Measurements from ENCODE around the gene RBMX2.
"Not testable (repeated sequence)": the region's sequence is repeated elsewhere in the genome, so short reads cannot be mapped to it uniquely, and the experiment has no call there.

The RBMX2 gene, protein sequence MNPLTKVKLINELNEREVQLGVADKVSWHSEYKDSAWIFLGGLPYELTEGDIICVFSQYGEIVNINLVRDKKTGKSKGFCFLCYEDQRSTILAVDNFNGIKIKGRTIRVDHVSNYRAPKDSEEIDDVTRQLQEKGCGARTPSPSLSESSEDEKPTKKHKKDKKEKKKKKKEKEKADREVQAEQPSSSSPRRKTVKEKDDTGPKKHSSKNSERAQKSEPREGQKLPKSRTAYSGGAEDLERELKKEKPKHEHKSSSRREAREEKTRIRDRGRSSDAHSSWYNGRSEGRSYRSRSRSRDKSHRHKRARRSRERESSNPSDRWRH

GRCh38 chrX:130401415-130402207, at the start of gene RBMX2:
Gene RBMX2, plus strand, starts transcription at chrX:130401987. Its CDS starts 46 bp downstream, at chrX:130402033.
- peak; percentile 76 to 81 for DNase-seq

DNA sequence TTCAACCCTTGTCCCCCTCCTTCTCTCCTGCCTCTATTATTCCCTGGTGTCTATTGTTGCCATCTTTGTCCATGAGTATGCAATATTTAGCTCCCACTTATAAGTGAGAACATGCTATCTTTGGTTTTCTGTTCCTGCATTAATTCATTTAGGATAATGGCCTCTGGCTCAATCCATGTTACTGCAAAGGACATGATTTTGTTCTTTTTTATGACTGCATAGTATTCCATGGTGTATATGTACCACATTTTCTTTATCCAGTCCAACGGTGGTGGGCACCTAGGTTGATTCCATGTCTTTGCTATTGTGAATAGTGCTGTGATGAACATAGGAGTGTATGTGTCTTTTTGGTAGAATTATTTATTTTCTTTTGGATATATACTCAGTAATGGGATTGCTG, 49.7 kb upstream of the RBMX2 start:
- DNase-seq, result not testable (repeated sequence)

- DNase-seq, result no peak
These were observed 25.7 kb upstream of the RBMX2 start for GRCh38 chrX:130376077-130376476.

DNA sequence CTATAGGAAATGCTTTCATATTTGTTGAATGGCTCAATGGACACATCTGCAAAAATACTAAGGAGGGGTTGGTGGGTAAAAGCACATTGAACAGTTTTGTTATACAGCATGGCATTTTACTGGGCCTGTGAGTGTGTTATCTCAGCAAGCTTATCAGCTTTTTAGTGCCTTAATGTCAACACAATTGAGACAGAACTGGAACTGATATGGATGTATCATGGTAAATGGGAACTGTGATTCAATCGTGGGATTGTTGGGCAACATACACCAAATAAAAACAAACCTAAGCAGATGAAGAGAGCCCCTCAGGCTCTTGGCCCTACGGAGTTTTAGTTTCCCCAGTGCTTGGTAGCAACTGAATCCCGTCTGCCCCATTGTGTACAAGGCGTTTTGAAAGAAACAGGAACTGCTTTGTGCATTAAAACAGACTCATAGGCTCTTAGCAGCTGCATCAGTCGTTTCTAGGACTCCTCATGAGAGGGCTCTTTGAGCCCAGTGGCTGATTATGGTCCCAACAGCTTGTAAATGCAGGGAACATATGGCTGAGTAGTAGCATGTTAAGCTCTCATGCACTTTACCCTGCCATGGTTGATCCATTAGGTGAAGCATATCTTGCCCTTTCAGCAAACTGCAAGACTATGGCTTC, 23.6 kb upstream of the RBMX2 start:
- no peak for DNase-seq

DNA sequence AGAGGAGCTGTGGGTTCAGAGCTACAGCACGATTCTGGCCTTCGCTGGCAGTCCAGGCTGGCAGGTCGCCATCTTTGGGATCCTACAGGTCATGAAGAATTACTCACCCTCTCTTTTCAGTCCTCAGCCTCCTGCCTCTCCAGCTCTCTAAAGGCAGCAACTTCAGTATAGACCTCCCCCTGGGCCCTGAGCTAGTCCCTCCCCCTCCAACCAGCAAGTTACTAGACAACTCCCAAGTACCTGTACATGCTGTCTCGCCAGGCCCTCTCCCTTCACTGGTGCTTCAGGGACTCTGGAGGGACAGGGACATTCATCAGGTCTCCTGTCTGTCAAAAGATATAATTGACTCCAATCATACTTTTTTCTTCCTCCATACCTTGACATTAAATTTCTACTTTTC, 16.3 kb upstream of the RBMX2 start, which contains the start of gene GPR119:
TSS of gene GPR119 (minus strand) at position 155 of the 400 bp plus-strand sequence. CDS start 227 bp downstream, outside the sequence.
- no peak for DNase-seq

DNA sequence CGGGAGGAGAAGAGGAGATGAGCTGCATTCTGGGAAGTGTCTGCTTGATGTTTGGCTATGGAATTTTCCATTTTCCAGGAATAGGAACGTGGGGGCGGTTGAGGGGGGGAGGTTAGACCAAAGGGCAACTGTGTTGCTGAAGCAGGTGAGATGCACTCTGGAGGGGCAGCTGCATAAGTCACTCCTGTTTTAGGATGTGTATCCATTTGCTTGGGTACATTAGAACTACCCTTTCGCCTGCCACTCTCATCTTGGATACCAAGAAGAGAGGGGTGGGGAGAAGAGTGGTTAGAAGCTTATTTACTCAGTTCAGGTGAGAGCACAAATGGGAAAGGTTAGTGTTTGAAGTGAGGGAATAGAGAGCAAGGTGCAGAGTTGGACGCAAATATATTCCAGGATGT, 15.4 kb upstream of the RBMX2 start:
- DNase-seq, result no peak

DNA sequence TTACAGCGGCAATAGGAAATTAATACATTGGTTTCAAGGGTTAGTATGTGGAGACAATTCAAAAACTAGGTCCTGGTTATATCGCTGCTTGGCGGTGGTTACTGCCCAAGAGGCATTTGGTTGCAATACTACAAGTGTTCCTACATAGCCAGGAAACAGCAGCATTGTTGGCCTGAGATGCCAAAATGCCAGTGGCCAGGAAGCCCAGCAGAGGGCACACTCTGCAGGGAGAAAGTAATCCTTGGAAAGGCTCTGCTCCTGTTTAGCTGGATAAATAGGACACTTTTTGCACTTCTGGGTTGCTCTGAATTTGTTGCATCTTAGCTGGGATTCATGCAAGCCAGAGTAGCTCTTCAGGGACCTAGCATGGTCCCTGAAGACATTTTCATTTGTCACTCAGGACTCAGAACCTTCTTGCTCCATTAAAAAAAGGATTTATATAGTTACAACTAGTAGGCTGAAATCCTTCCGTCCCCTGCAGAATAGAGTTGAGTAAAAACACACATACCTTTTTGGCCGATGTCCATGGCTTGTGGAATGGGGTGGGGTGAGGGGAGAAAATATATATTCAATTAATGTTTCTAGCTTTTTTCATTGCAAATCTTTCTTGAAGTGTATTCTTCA, 8.2 kb upstream of the RBMX2 start:
- no peak for DNase-seq

DNA sequence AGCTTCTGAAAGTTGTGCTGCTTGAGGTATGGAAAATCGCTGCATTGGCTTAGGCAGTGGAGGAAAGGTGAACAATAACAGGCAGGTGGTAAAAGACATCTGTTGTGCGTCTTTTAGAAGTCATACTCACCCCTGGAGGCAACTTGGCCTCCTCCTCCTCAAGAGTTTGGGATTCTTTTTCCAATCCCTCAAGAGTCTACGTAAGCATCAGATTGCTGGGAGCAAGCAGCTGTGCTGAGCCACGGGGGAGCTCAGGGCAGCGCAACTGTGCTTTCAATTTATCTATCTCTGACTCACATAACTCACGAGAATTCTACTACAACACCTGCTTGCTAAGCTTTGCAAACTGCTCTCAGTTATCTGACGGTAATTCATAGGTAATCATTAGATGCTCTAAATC, 6.4 kb upstream of the RBMX2 start:
- DNase-seq, result no peak

- DNase-seq, result no peak
These were observed 459 bp downstream of the RBMX2 start for GRCh38 chrX:130402208-130402684.

DNA sequence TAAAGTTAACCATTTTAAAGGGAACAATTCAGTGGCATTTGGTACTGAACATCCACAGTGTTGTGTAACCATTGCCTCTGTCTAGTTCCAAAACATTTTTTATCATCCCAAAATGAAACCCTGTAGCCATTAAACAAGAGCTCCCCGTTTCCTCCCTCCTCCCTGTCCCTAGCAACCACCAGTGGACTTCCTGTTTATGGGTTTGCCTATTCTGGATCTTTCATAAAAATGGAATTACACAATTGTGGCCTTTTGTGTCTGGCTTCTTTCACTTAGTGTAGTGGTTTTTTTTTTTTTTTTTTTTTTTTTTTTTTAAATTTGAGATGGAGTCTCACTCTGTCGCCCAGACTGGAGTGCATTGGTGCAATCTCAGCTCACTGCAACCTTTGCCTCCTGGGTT, 11.6 kb downstream of the RBMX2 start:
- DNase-seq, result peak in 1 of 2 donors; percentile 9

DNA sequence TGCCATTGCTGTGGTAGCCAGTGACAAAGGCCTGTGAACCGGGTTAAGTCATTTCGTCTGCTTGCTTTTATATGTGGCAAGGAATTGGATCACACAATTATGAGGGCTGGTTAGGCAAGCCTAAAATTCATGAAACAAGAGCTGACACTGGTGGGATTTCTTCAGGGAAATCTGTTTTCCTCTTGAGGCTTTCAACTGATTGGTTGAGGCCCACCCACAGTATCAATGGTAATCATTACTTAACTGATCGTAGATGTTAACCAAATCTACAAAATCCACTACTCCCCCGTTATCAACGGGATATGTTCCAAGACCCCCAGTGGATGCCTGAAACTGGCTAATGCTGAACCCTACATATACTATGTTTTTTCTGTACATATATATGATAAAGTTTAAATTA, 13.0 kb downstream of the RBMX2 start:
- no peak for DNase-seq

DNA sequence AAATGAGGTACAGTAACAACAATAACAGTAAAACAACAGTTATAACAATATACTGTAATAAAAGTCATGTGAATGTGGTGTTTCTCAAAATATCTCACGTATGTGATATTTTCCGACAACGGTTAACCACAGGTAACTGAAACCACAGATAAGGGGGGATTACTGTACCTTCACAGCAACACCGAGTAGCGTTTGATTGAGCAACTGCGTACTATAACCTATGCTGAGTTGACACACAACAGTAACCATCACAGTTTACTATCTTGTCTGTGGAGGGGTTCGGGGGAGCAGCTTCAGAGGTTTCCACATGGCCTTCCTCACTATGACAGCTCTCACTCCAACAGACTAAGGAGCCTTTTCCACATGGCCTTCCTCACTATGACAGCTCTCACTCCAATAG, 13.4 kb downstream of the RBMX2 start:
- DNase-seq, result no peak

GRCh38 chrX:130416785-130417184, 15.0 kb downstream of the RBMX2 start:
- no peak for DNase-seq

DNA sequence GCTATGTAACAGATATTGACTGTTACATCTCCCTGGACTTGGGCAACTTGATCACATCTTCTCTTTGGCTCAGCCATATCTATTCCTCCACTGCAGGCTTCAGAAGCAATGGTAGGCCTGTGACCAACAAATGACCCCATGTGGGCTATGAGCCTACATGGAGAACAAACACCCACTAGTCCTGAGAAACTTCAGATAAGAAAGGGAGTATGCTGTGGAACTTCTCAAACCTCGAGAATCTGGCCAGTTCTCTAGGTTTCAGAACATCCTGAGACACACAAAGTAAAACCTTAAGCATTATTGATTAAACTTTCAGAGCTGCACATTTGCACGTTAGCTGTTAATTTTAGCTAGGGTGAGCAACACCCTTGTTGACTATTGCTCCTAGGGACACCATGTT, 16.3 kb downstream of the RBMX2 start:
- DNase-seq, result no peak

DNA sequence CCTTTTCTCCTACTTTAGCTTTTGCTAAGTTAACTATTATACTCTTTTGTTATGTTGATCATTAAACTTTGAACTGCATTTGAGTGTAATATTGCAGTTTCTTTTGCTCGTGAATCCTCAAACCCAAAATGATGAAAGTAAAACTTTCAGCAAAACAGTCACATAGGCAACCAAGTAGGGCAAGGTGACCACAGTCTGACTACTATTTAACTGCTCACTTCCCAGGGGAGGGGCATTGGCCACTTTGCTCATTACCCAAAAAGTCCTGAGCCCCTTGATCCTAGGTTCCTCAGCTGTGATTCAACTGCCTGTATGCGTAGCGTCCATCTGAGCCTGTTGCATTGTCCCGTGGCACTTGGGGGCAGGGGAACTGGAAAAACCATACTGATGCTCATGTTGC, 17.0 kb downstream of the RBMX2 start:
- DNase-seq, result no peak

DNA sequence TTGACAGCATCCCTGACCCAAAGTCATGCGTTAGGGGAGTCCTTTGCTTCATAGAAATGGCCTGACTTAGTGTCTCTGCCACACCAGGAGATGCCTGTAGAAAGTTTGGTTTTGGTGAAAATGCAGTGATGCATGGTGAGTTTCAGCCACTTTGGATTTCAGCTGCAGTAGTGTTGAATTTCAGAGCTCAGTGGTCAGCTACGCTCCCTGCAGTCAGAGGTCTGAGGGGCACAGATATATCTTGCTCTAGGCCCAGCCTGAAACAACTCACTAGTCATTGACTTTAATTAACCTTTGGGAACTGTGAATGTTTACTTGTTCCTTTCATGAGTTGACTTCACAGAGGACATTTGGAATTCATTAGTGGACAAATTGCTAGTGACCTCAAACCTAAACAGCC, 17.5 kb downstream of the RBMX2 start:
- DNase-seq, result no peak

DNA sequence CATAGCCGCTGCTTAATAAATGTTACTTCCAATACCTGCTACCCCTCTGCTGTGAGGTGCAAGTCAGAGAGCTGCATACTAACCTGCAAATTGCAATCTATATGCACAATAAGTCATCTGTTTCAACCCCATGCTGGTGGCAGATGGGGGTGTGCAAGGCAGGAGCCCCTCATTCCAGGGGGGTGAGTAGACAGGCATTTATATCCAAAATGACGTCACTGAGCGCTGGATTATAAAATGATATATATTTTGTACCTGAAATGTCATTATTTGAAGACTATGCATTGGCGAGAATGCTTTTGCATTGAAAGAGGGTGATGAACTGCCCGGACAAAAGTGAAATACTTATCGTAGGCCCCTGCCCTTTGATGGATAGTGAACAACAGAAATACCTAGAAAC, 24.7 kb downstream of the RBMX2 start:
- DNase-seq, result no peak

GRCh38 chrX:130429236-130429635, 27.4 kb downstream of the RBMX2 start:
- DNase-seq, result not testable (repeated sequence)

GRCh38 chrX:130435937-130436336, 34.1 kb downstream of the RBMX2 start:
- DNase-seq, result no peak

DNA sequence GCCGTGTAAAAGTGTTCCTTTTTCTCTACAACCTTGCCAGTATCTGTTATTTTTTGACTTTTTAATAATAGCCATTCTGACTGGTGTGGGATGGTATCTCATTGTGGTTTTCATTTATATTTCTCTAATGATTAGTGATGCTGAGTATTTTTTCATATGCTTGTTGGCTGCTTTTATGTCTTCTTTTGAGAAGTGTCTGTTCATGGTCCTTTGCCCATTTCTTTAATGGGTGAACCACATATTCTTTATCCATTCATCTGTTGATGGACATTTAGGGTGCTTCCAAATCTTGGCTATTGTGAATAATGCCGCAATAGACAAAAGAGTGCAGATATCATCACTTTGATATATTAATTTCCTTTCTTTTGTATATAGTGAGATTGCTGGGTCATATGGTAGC, 36.2 kb downstream of the RBMX2 start:
- not testable (repeated sequence) for DNase-seq

DNA sequence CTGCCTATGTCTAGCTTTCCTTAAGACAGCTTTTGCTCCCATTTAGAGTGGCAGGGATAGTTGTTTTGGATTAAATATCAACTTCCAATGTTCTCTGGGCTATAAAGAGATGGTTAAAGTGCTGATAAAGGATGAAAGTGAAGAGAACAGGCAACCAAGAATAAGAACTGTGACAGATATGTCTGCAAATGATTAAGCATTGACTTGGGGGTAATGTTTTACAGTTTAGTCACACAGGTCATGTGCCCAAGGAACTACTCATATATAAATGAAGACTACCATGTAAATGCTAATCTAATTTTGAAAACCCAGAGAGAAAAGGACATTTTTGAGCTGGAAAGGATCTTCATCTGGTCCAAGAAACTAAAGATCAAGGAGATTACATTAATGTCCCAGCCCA, 42.1 kb downstream of the RBMX2 start:
- DNase-seq, result no peak

DNA sequence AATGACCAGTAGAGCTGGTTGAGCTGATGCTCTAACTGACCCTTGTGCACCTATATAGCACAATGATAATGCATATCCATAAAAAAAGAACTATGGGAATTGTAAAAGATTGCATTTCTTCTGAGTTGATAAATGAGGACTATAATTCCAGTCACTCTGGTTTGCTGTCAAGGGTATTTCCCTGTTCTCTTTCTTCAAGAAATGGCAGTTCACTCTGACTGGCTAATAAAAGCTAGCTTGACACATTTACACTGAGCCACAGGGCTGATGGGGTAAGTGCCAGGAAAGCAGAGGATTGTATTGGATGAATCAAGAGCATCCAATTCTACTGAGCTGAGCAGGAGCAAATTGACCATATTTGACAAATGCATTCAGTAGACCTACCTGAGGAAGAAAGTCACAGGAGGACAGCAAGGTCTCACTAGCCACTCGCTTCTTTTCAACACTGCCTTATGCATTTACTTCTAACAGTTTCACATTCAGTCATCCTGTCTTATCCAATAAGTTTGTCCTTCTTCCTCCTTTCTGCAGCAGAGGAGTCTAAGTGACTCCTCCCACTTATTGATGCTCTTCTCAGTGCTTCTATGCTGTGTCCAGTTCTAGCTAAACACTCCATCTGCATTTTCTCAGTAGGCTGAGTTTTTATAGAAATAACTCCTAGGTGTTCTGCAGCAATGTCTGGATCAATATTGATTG, 43.0 kb downstream of the RBMX2 start:
- no peak for DNase-seq
